HuH-7 (cell line): Measurements from ENCODE around the gene XAB2.
"Not testable (repeated sequence)": the region's sequence is repeated elsewhere in the genome, so short reads cannot be mapped to it uniquely, and the experiment has no call there.

ENCODE experiments used
- DNase-seq: peaks from one replicate; pipeline ENCODE4 v3.0.0; 2011; ENCODE audit warnings: low spot score

Gene XAB2

DNA sequence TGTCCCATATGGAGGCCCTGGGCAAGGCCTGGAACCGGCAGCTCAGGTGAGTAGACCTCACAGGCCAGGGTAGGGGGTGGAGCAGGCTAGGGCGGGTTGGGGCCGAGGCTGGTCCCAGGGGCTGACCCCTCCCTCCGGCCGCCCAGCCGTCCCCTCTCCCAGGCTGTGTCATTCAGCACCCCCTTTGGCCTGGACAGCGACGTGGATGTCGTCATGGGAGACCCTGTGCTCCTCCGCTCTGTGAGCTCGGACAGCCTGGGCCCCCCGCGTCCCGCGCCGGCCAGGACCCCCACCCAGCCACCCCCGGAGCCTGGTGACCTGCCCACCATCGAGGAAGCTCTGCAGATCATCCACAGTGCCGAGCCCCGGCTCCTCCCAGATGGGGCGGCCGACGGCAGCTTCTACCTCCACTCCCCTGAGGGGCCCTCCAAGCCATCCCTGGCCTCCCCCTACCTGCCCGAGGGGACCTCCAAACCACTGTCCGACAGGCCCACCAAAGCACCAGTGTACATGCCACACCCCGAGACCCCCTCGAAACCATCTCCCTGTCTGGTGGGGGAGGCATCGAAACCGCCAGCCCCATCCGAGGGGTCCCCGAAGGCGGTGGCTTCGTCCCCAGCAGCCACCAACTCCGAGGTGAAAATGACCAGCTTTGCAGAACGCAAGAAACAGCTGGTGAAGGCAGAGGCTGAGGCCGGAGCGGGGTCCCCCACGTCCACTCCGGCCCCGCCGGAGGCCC, 17.6 kb downstream of the XAB2 start:
- no peak for DNase-seq

DNA sequence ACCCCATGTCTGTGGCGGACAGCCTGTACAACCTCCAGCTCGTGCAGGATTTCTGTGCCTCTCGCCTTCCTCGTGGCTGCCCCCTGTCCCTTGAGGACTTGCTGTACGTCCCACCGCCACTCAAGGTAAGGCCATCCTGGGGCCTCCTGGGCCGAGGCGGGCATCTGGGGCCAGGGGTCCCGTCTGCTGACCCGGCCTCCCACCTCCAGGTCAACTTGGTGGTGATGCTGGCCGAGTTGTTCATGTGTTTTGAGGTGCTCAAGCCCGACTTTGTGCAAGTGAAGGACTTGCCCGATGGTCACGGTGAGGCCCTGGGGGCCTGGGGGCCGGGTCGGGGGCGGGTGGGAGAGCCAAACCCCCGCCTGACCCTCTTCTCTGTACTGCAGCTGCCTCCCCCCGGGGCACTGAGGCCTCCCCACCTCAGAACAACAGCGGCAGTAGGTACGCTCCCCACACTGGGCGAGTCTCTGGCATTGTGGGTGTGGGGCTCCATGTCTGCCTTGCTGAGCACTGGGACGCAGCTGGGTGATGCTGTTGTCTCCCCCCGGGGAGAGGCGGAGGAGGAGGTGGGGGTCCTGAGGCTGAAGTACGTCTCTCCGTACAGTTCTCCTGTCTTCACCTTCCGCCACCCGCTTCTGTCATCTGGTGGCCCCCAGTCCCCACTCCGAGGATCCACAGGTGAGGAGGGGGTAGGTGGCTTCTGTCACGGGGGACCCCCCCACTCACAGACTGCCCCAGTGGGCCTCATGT, 18.7 kb downstream of the XAB2 start:
- DNase-seq = no peak

DNA sequence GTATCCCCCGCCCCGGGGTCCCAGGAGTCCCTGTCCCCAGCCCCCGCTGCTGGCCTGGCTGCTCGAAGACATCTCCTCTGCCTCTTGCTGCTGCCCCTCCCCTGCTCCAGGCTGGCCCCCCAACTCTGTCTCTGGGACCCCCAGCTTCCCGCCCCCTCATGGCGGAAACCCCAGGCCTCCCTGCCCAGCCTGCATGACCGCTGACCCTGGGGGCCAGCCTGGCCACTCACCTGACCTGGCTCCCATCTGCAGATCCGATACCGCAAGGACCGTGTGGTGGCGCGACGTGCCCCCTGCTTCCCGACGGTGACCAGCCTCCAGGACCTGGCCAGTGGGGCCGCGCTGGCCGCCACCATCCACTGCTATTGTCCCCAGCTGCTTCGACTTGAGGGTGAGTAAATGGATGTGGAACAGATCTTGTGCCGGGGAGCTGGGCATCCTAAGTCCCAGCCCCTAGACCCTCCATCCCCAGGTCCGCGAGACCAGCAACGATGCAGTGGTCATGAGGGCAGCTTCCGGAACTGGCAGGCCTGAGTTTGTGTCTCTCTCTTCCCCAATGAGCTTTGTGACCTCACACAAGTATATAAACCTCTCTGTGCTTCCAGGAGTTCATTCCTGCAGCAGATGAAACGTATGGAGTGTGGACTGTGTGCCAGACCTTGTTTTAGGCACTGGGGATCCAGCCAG, 21.3 kb downstream of the XAB2 start:
- DNase-seq = no peak

DNA sequence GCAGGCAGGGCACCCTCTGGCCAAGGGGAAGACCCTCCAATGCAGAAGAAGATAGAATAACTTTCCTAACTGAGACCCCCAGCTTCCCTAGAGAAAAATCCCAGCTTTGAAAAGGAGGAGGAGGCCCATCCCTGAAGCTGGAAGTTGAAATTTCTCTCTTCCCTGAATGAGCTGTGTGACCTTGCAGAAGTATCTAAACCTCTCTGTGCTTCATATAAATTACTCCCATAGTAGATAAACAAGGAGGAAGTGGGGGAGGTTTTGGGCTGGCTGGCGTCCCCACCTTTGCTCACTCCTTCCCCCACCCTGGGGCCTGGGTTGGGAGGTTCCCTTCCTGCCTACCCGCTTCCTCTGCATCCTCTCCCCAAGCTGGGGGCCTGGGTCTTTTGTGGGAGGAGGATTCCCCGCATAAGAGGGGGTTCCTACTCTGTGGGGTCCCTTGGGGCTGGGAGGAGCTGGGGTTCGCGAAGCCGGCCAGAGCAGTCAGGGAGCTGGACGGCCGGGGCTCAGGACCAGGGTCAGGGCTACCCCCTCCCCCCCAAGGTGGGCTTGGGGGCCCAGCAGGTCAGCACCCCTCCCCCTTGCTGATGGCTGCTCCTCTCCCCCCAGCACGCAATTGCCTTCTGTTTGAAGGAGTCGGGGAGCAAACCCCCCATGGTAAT, 22.0 kb downstream of the XAB2 start:
- DNase-seq = no peak

DNA sequence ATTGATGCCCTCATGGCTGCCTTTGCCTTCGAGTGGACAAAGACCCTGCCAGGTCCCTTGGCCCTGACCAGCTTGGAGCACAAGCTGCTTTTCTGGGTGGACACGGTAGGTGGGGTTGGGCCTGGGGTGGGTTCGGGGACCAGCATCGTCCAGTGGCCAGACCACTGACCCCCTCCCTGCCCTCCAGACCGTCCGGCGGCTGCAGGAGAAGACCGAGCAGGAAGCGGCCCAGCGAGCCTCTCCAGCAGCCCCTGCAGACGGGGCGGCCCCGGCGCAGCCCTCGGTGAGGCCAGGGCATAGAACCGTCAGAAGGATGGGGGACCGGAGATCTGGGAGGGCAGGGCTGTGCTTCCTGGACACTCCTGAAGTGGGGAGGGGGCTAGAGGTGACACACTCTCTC, 23.1 kb downstream of the XAB2 start:
- DNase-seq = no peak

DNA sequence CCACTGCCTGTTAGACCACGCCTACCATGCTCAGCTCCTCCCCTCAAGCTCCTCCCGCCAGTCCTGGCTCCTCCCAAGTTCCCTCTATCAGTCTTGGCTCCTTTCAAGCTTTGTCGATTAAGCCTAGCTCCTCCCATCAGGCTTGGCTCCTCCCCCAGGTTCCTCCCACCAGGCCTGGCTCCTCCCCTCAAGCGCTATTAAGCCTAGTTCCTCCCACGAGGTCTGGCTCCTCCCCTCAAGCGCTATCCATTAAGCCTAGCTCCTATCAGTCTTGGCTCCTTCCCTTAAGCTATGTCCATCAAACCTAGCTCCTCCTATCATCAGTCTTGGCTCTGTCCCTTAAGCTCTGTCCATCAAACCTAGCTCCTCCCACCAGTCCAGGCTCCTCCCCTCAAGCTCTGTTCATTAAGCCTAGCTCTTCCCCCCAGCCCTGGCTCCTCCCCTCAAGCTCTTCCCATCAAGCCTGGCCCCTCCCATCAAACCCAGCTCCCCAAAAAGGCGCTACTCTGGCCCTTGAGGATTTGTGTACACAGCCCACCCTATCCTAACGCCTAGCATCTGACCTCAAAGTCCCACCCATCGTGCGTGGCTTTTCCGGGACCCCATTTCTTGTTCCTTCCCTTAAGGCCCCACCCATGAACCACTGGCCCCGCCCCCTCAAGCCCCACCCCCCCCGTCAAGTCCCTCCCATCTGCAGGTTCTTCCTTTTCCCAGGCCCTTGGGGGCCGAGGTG, 23.7 kb downstream of the XAB2 start:
- peak; percentile 42 for DNase-seq

DNA sequence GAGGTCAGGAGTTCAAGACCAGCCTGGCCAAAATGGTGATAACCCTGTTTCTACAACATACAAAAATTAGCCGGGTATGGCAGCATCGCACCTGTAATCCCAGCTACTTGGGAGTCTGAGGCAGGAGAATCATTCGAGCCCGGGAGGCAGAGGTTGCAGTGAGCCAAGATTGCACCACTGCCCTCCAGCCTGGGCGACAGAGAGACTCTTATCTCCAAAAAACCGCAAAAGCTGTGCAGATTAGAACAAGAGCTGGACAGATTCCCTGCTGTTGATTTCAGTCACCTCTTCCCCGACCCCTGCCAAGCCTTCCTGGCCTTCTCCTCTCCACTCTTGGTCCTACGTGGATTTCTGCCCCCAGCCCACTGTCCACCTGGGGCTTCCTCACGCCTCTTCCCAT, 25.4 kb downstream of the XAB2 start:
- no peak for DNase-seq

DNA sequence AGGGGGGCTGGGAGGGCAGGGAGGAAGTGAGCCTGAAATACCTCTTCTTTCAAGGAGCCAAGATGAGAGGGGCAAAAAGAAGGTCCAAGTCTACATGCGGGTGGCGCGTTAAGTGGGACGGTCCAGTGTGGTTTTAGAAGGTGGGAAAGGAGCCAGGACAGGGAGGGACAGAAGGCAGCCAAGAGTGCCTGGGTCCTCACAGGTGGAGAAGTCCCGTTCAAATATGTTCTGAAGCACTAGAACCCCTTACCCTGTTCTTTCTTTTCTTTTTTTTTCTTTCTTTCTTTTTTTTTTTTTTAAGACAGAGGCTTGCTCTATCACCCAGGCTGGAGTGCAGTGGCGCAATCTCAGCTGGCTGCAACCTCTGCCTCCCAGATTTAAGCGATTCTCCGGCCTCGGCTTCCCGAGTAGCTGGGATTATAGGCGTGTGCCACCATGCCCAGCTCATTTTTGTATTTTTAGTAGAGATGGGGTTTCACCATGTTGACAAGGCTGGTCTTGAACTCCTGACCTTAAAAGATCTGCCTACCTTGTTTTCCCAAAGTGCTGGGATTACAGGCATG, 26.3 kb downstream of the XAB2 start:
- DNase-seq = no peak

DNA sequence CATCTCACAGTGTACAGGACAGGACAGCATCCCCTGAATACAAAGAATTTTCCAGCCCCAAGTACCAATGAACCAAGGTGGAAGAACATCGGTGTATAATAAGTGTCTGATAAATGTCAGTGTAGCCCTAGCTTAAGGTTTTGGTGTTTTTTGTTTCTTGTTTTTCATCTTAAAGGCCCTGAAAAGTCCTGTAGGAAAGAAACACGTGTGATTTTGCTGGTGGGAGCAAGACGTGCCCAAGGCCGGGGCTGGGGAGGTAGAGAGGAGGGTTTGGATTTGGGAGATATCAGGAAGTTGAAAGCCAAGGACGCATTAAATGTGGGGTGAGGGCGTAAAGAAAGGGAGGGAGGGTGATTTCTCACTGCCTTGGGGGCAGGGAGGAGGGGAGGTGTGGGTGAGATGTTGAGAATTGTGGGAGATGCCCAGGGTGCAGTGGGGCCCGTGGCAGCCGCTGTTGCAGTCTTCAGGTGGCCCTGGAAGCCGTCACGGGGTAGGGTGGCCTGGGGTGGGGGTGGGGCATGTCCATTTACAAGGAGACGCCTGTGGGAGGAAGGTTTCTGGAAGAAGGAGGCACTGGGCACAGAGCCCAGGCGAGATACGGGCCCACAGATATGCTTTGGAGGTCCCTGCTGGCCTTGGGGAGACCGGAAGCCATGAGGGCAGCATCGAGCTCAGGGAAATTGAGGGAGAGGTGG, 27.0 kb downstream of the XAB2 start:
- DNase-seq = no peak

DNA sequence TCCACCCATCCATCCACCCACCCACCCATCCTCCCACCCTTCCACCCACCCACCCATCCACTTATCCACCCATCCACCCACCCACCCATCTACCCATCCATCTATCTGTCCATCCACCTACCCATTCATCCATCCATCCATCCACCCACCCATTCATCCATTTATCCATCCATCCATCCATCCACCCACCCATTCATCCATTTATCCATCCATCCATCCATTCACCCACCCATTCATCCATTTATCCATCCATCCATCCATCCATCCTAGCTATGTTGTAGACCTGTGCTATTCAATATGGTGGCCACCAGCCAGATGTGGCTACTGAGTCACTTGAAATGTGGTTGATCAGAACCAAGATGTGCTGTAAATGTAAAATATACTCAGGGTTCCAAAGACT, 28.6 kb downstream of the XAB2 start:
- DNase-seq = no peak

DNA sequence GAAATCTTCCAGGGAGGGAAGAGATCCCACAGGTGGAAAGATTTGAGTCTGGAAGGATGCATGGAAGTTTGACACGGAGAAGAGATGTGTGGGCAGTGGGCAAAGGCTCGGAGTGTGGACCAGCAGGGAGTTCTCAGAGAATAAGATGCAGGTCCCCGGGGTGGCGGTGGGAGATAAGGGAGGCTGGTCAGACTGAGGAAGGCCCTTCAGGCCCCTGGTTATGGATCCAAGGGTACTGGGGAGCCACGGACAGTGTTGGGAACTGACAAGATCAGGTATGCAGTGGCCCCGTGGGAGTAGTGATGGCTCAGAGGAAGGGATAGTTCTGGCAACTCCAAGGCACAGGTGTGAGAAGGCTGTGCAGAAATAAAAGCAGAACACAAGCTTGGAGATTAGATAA, 31.2 kb downstream of the XAB2 start:
- no peak for DNase-seq

DNA sequence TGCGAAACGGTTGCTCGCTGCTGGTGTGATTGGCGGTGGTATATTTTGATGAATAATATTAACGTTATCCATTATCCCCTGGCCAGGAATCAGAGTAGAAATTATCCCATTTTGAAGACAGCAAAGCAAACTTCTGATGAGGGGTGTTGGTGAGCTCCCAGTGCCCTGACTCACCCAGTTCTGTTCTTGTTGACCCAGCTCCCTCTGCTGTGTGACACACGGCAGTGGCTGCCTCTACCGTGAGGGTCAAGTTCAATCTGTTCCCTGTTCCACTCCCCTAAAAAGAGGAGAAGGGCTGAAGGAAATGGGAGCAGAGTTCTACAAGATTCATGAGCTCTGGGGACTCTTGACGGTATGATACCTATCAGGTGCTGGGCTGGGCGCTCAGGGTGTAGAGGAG, 31.7 kb downstream of the XAB2 start:
- DNase-seq = no peak

DNA sequence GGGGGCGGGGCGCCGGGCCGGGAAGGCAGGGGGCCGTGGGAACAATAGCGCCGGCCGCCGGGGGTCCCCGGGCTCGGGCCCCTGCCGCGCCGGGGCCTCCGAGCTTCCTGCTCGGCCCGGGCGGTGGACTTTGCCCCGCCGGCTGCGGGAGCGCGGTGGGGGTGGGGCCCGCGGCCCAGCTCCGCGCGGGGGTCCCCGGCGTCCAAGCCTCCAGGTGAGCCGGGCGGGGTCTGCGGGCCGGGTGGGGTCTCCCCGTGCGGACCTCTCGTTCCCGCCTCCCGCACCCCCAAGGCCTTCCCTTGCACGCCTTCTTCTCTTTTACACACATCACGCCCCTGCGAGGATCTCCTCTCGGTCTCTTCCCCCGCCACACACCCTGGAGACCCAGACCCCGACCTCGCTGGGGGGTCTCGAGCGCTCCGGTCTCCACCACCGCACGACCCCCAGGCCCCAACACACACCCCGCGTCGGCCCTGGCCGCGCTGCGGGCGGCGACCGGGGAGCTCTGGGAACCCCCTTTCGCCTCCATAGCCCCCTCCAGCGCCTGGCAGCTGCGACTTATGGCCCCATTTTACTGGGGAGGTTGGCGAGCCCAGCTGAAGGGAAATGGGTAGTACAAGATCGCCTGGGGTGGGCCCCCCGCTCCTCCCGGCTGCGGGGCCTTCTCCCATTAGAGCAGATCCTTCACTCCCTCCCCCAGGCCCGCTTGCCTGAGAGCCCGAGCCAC, 33.0 kb downstream of the XAB2 start:
- no peak for DNase-seq

DNA sequence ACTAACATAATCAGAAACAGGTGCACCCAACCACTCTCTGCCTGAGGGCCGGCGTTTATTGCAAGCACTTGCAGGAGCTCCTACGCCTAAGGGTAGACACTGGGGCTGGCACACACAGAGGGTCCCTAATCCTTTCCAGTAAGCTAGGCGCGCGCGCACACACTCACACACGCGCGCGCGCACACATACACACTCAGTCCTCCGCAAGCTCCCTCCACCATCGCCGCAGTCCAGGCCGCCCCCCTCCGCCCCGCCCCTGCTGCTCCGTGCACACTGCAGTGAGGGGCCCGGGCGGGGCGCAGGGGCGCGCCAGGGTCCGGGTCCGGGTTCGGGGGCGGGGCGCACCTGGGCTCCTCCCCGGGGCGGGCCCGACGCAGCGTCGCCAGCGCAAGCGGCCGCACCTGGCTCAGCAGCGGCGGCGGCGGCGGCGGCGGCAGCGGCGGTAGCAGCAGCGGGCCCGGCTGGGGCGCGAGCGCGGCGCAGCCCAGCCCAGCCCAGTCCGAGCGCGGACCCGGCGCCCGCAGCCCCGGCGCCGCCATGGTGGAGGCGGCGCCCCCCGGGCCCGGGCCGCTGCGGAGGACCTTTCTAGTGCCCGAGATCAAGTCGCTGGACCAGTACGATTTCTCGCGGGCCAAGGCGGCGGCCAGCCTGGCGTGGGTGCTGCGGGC, 33.7 kb downstream of the XAB2 start, which contains the start of gene CAMSAP3:
TSS of gene CAMSAP3 (plus strand) at position 398 of the 668 bp plus-strand sequence. CDS start at position 538, 140 bp downstream.
- peak; percentile 75 for DNase-seq

DNA sequence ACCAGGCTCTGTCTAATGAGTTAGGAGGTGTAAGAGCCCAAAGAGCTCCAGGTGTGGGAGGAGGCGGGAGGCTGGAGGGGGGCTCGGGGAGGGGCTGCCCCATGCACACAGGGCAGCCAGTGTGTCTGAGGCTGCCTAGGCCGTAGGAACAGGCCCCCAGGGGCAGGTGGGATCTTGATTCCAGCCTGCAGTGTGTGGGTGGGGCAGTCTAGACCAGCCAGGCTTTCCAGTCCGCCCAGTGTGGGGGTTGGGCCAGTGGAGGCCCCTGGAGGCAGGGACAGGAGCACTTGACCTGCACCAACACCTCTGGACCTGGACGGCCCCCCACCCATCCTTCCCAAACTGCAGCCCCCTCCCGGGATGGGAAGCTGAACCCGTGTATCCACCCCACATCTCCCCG, 39.1 kb downstream of the XAB2 start:
- DNase-seq = no peak

DNA sequence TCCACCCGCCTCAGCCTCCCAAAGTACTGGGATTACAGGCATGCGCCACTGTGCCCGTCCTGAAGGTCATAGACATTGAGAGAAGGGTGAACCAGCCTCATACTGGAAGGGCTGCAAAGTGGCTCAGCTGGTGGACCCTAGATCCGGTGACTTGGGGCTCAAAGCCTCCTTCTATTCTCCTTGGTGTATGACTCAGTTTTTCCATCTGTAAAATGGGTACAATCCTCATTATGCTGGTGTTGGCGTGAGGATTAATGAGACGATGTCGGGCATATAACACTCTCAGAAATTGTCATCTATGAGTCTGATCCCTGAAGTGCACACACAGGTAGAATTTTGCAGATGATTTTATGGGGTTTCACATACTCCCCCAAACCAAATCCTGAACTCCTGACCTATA, 39.5 kb downstream of the XAB2 start:
- no peak for DNase-seq

DNA sequence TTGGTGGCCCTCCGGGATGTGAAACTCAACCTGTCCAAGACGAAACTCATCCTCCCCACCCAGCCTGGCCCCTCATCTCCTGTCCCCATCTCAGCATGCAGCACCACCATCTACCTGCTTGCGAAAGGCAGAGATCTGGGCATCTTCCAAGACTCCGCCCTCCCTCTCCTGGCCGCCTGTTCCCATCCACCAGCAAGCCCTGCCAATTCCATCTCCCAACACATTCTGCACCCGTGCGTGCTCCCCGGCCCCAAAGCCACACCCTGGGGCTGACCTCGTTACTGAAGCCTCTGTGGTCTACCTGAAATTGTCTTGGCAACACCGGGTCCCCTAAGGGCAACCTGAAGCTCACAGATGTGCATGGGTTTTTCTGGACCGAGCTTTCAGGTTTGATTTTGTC, 46.9 kb downstream of the XAB2 start:
- no peak for DNase-seq

DNA sequence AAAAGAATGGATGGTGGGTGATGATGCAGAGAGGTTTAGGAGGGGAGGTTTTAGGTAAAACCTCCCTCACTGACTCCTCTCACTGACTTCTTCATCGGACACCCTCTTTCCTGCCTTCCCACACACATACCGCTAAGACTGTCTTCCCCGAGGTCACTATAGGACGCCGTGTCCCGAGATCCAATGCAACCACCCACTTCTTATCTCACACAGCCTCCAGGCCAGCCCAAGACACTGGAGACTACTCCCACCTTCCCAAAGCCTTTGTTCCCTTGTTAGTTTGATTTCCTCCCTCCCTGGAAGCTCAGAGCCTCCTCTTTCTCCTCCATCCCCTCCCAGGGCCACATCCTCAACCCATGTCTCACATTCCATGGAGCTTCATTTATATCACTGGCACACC, 50.2 kb downstream of the XAB2 start:
- no peak for DNase-seq

DNA sequence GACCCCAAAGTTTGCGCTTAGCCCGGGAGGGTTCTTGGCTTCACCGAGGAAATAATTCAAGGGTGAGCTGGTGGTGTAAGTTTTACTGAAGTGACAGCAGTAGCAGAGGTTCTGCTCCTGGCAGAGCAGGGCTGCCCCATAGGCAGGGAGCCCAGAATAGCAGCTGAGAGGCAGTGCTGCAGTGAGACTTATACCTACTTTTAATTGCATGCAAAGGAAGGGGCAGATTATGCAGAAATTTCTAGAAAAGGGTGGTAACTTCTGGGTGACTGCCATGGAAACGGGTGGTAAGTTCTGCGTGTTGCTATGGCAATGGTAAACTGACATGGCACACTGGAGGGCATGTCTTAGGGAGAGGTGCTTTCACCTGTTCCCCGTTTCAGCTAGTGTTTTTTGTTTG, 51.2 kb downstream of the XAB2 start:
- no peak for DNase-seq

DNA sequence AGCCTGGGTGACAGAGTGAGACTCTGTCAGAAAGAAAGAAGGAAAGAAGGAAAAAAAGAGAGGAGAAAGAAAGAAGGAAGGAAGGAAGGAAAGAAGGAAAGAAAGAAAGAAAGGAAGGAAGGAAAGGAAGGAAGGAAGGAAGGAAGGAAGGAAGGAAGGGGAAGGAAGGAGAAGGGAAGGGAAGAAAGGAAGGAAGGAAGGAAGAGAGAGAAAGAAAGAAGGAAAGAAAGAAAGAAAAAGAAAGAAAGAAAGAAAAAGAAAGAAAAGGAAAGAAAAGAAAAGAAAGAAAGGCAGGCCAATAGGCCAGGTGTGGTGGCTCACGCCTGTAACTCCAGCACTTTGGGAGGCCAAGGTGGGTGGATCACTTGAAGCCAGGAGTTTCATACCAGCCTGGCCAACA, 51.9 kb downstream of the XAB2 start:
- not testable (repeated sequence) for DNase-seq
